ENCODE measurements around the gene COBL. TPM values are rescaled to one million over a fixed set of nuclear protein-coding genes. Genes with fewer than 3 reads are reported as not detected.

COBL gene
- total and polyA plus RNA-seq, 10 of the 15 experiments (the other 5 are each of a cell fraction or from before 2014, with no cell fraction given), result 0.21 TPM; not detected in 9

- no peak for TF ChIP-seq RB1 (IDR thresholded peaks at IDR 0.05; ENCODE audit: borderline replicate concordance)
Observed at GRCh38 chr7:51263631-51264484, 52.8 kb downstream of the COBL start (continued).

- CTCF ChIA-PET, result interaction anchor here (0.9 kb wide), 1 partner anchor 104 kb away, joined by 5 read pairs; no protein-coding TSS in a partner anchor
- ATAC-seq, result no peak
Observed at GRCh38 chr7:51262796-51263531, 53.6 kb downstream of the COBL start.

More at GRCh38 chr7:51262796-51263531, 53.6 kb downstream of the COBL start:
- no peak overlapping the region for H3K27ac ChIP-seq (ENCODE audit: control insufficient read depth, insufficient read depth)
- H3K79me2 ChIP-seq (ENCODE audit: control insufficient read depth, insufficient read depth, low read length), result no peaks in the 10 kb centered on the region
- SMC1A ChIA-PET (ENCODE audit: uncharacterized antibody, unreplicated experiment), result no interaction called here
- no peak overlapping the region for H3K4me2 ChIP-seq (ENCODE audit: control insufficient read depth, insufficient read depth)
- in situ Hi-C loops (cut with MboI), result no loop called here
- no peak overlapping the region for H3K4me3 ChIP-seq
- H3K4me1 ChIP-seq (ENCODE audit: control insufficient read depth, insufficient read depth, low read length), result no peaks in the 10 kb centered on the region
- BruUV-seq (replicated peaks), result no TSS peak
- no peak overlapping the region for H3K9ac ChIP-seq (ENCODE audit: control insufficient read depth, insufficient read depth, low read length)
- no peak for TF ChIP-seq RAD21 (IDR thresholded peaks at IDR 0.05; ENCODE audit: insufficient read depth, low read depth, low read length)
- TF ChIP-seq CBFB (IDR thresholded peaks at IDR 0.05; ENCODE audit: low read depth), result no peak
- TF ChIP-seq IRF3 (IDR thresholded peaks at IDR 0.05), result no peak
- no peak for TF ChIP-seq POU2F2 (IDR thresholded peaks at IDR 0.05; ENCODE audit: borderline replicate concordance, low read depth, low read length)
- TF ChIP-seq CBX3 (IDR thresholded peaks at IDR 0.05; ENCODE audit: borderline replicate concordance, low read depth), result no peak
- TF ChIP-seq ZNF384 (IDR thresholded peaks at IDR 0.05; ENCODE audit: borderline replicate concordance, low read depth, low read length), result no peak
- no peak for TF ChIP-seq FOXM1 (IDR thresholded peaks at IDR 0.05; ENCODE audit: low read depth, low read length)
- WGBS (ENCODE audit: insufficient coverage, insufficient replicate concordance, low lambda C conversion rate, missing lambda C conversion rate), result 31% methylated on average over 11 of the region's 12 CpGs
- DNase-seq (ENCODE audit: low read depth, low spot score) (no peak), FAIRE-seq (no peak)
- RAD21 ChIA-PET (ENCODE audit: unreplicated experiment), result no interaction called here
- no peaks in the 10 kb centered on the region for H3K9me3 ChIP-seq (replicated peaks; ENCODE audit: control insufficient read depth, insufficient read depth, low read length)
- no peak overlapping the region for H2AFZ ChIP-seq (ENCODE audit: control insufficient read depth, low read depth, low read length)
- H3K36me3 ChIP-seq (ENCODE audit: control insufficient read depth in 2 of 2, insufficient read depth in 2 of 2, low read length in 1 of 2), result no peaks in the 10 kb centered on the region
- H3K27me3 ChIP-seq (replicated peaks in 1 of 2; ENCODE audit: control insufficient read depth in 2 of 2, insufficient read depth in 2 of 2, low read length in 1 of 2), result no peaks in the 10 kb centered on the region; a peak in 1 of 4 replicates
- intact Hi-C loops (cut with micrococcal nuclease; ENCODE audit: unreplicated experiment), result no loop called here
- POLR2A ChIA-PET, result no interaction called here
- no peaks in the 10 kb centered on the region for H4K20me1 ChIP-seq (ENCODE audit: control insufficient read depth, insufficient read depth)

Measured in GM12878 (cell line).